ENCODE measurements around the gene FOCAD. TPM values are rescaled to one million over a fixed set of nuclear protein-coding genes. Genes with fewer than 3 reads are reported as not detected.

Gene FOCAD
- total and polyA plus RNA-seq, 2 of the 8 experiments (the other 6 are each of a cell fraction or from before 2014, with no cell fraction given), result 22.0 to 38.4 TPM

DNA sequence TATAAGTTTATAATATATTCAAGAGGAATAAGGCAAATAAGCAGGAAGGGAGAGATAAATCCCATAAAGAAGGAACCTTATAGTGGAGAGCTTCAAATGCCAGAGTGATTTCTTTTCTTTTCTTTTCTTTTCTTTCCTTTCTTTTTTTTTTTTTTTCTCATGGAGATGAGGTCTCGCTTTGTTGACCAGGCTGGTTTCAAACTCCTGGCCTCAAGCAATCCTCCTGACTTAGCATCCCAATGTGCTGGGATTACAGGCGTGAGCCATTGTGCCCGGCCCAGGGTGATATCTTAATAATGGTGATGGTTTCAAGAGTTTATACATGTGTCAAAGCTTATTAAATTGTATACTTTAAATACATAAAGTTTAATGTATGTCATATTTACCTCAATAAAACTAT, 19.6 kb upstream of the FOCAD start (continued):
- TF ChIP-seq, protein P1, sequence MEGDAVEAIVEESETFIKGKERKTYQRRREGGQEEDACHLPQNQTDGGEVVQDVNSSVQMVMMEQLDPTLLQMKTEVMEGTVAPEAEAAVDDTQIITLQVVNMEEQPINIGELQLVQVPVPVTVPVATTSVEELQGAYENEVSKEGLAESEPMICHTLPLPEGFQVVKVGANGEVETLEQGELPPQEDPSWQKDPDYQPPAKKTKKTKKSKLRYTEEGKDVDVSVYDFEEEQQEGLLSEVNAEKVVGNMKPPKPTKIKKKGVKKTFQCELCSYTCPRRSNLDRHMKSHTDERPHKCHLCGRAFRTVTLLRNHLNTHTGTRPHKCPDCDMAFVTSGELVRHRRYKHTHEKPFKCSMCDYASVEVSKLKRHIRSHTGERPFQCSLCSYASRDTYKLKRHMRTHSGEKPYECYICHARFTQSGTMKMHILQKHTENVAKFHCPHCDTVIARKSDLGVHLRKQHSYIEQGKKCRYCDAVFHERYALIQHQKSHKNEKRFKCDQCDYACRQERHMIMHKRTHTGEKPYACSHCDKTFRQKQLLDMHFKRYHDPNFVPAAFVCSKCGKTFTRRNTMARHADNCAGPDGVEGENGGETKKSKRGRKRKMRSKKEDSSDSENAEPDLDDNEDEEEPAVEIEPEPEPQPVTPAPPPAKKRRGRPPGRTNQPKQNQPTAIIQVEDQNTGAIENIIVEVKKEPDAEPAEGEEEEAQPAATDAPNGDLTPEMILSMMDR (IDR thresholded peaks at IDR 0.05; ENCODE audit: control extremely low read depth in 1 of 3, insufficient read depth in 1 of 3, low read depth in 1 of 3, low read length in 3 of 3), result no peak
- no peak for TF ChIP-seq SIN3A (conservative IDR thresholded peaks at IDR 0.05 in 1 of 2, IDR thresholded peaks at IDR 0.05 in 1 of 2; ENCODE audit: low read depth in 1 of 2, low read length in 2 of 2)

Measured in H1 (cell line).